HG03442 (cell line): ENCODE data around the gene CACNA1H.
"Not testable (repeated sequence)": the region's sequence is repeated elsewhere in the genome, so short reads cannot be mapped to it uniquely, and the experiment has no call there.

Source experiments
- ATAC-seq: cut with Tn5 transposase; IDR thresholded peaks from one replicate; pipeline ENCODE4 v1.9.1; 2021; ENCODE audit warnings: mild to moderate bottlenecking, moderate library complexity; ENCODE audit not compliant: unreplicated experiment

Gene CACNA1H

GRCh38 chr16:1262210-1262845 lies 109.4 kb downstream of the CACNA1H start:
- ATAC-seq = no peak

- no peak for ATAC-seq
Observed at GRCh38 chr16:1262846-1263221, 109.9 kb downstream of the CACNA1H start.

GRCh38 chr16:1263591-1264344 lies 110.9 kb downstream of the CACNA1H start:
- no peak for ATAC-seq

GRCh38 chr16:1264345-1265089 lies 111.6 kb downstream of the CACNA1H start:
- ATAC-seq = no peak

- no peak for ATAC-seq
Observed at GRCh38 chr16:1265090-1265630, 112.3 kb downstream of the CACNA1H start.

- no peak for ATAC-seq
Observed at GRCh38 chr16:1265826-1266225, 112.9 kb downstream of the CACNA1H start.

GRCh38 chr16:1269418-1269817 lies 116.5 kb downstream of the CACNA1H start:
- not testable (repeated sequence) for ATAC-seq

- ATAC-seq = no peak
Observed at GRCh38 chr16:1271380-1271723, 118.4 kb downstream of the CACNA1H start.
